AG09319 (cell line): Measurements from ENCODE around the gene ARMH4.
"Not testable (repeated sequence)": the region's sequence is repeated elsewhere in the genome, so short reads cannot be mapped to it uniquely, and the experiment has no call there.

ENCODE experiments used
- DNase-seq: peaks from one replicate; pipeline ENCODE4 v3.0.0-alpha.2; 2010; ENCODE audit warnings: low read depth; ENCODE audit errors: extremely low read depth
- CTCF ChIP-seq: IDR thresholded peaks from 2 replicates; pipeline ENCODE4 v1.5.1; 2011; ENCODE audit warnings: low read depth, mild to moderate bottlenecking, inconsistent platforms, low read length, moderate library complexity

Gene ARMH4

GRCh38 chr14:58130116-58130782 is 21.8 kb downstream of the ARMH4 start:
- no peak for DNase-seq
- TF ChIP-seq CTCF: no peak

- no peak for TF ChIP-seq CTCF
- no peak for DNase-seq
These were observed 22.8 kb downstream of the ARMH4 start for GRCh38 chr14:58129208-58129607.

- no peak for DNase-seq
- no peak for TF ChIP-seq CTCF
These were observed 23.6 kb downstream of the ARMH4 start for GRCh38 chr14:58128416-58128815.

- DNase-seq: not testable (repeated sequence)
These were observed 29.5 kb downstream of the ARMH4 start for GRCh38 chr14:58122546-58122945.

GRCh38 chr14:58121530-58122186 is 30.4 kb downstream of the ARMH4 start:
- DNase-seq: no peak
- no peak for TF ChIP-seq CTCF

GRCh38 chr14:58119381-58119780 is 32.6 kb downstream of the ARMH4 start:
- no peak for DNase-seq
- no peak for TF ChIP-seq CTCF

- no peak for TF ChIP-seq CTCF
- DNase-seq: no peak
These were observed 33.8 kb downstream of the ARMH4 start for GRCh38 chr14:58118097-58118815.
